ENCODE data around the gene SRA1. TPM values are rescaled to one million over a fixed set of nuclear protein-coding genes. Genes with fewer than 3 reads are reported as not detected.

The SRA1 gene
- total RNA-seq, 1 donor from 2014 or later, result 72.4 TPM

- Mint-ChIP-seq H3K9me3 (ENCODE audit: unreplicated experiment) (no peaks in the 10 kb centered on the region), H3K36me3 (ENCODE audit: low read depth, unreplicated experiment) (peaks cover 23% of the 10 kb centered on the region), H3K27me3 (ENCODE audit: low read depth, unreplicated experiment) (no peaks in the 10 kb centered on the region), H3K4me3 (ENCODE audit: unreplicated experiment) (peak overlapping the region; percentile 90), H3K4me1 (ENCODE audit: low read depth, unreplicated experiment) (peaks cover 28% of the 10 kb centered on the region), H3K27ac (ENCODE audit: unreplicated experiment) (peak overlapping the region; percentile 73)
- H2AFZ ChIP-seq (ENCODE audit: low read depth, low read length), result no peak overlapping the region
- peaks cover 29% of the 10 kb centered on the region for H3K4me1 ChIP-seq (ENCODE audit: insufficient read depth, low read length)
- peak overlapping the region; percentile 97 for H3K9ac ChIP-seq (ENCODE audit: low read length)
- H3K27ac ChIP-seq (ENCODE audit: low read depth, low read length), result peak overlapping the region; percentile 91
- H4K20me1 ChIP-seq (ENCODE audit: insufficient read depth, low read length), result peaks cover 54% of the 10 kb centered on the region
- peak overlapping the region; percentile 86 for H3K4me3 ChIP-seq (ENCODE audit: insufficient read depth, low read depth, low read length)
- no peak for FAIRE-seq
- DNase-seq (ENCODE audit: low read depth), result no peak
- H3K4me2 ChIP-seq (ENCODE audit: low read length), result peak overlapping the region; percentile 86
- TF ChIP-seq EZH2 (IDR thresholded peaks at IDR 0.05; ENCODE audit: insufficient read depth, low read length), result no peak
- TF ChIP-seq, protein P1, sequence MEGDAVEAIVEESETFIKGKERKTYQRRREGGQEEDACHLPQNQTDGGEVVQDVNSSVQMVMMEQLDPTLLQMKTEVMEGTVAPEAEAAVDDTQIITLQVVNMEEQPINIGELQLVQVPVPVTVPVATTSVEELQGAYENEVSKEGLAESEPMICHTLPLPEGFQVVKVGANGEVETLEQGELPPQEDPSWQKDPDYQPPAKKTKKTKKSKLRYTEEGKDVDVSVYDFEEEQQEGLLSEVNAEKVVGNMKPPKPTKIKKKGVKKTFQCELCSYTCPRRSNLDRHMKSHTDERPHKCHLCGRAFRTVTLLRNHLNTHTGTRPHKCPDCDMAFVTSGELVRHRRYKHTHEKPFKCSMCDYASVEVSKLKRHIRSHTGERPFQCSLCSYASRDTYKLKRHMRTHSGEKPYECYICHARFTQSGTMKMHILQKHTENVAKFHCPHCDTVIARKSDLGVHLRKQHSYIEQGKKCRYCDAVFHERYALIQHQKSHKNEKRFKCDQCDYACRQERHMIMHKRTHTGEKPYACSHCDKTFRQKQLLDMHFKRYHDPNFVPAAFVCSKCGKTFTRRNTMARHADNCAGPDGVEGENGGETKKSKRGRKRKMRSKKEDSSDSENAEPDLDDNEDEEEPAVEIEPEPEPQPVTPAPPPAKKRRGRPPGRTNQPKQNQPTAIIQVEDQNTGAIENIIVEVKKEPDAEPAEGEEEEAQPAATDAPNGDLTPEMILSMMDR (IDR thresholded peaks at IDR 0.05; ENCODE audit: insufficient read depth, low read depth, low read length), result no peak
- peaks cover 18% of the 10 kb centered on the region for H3K36me3 ChIP-seq (ENCODE audit: insufficient read depth, low read length)
- H3K9me3 ChIP-seq (ENCODE audit: insufficient read depth, low read depth, low read length), result no peaks in the 10 kb centered on the region
- H3K27me3 ChIP-seq (ENCODE audit: insufficient read depth, low read length), result no peaks in the 10 kb centered on the region
- peaks cover 58% of the 10 kb centered on the region for H3K79me2 ChIP-seq (ENCODE audit: insufficient read depth, low read length)
Measured at GRCh38 chr5:140555747-140556312, 1.4 kb downstream of the SRA1 start.

GRCh38 chr5:140554454-140554853 is 2.8 kb downstream of the SRA1 start:
- Mint-ChIP-seq H3K4me3 (ENCODE audit: unreplicated experiment) (peak overlapping the region; percentile 90), H3K27ac (ENCODE audit: unreplicated experiment) (no peak overlapping the region), H3K36me3 (ENCODE audit: low read depth, unreplicated experiment) (peaks cover 33% of the 10 kb centered on the region), H3K9me3 (ENCODE audit: unreplicated experiment) (no peaks in the 10 kb centered on the region), H3K4me1 (ENCODE audit: low read depth, unreplicated experiment) (peaks cover 32% of the 10 kb centered on the region), H3K27me3 (ENCODE audit: low read depth, unreplicated experiment) (no peaks in the 10 kb centered on the region)
- peak overlapping the region; percentile 86 for H3K4me2 ChIP-seq (ENCODE audit: low read length)
- peak; percentile 25 for DNase-seq (ENCODE audit: low read depth)
- H3K27ac ChIP-seq (ENCODE audit: low read depth, low read length), result no peak overlapping the region
- H3K9ac ChIP-seq (ENCODE audit: low read length), result no peak overlapping the region
- peaks cover 58% of the 10 kb centered on the region for H3K79me2 ChIP-seq (ENCODE audit: insufficient read depth, low read length)
- no peaks in the 10 kb centered on the region for H3K9me3 ChIP-seq (ENCODE audit: insufficient read depth, low read depth, low read length)
- no peak for FAIRE-seq
- no peak for TF ChIP-seq EZH2 (IDR thresholded peaks at IDR 0.05; ENCODE audit: insufficient read depth, low read length)
- TF ChIP-seq, protein P1 (IDR thresholded peaks at IDR 0.05; ENCODE audit: insufficient read depth, low read depth, low read length), result no peak
- no peak overlapping the region for H3K4me3 ChIP-seq (ENCODE audit: insufficient read depth, low read depth, low read length)
- H2AFZ ChIP-seq (ENCODE audit: low read depth, low read length), result no peak overlapping the region
- peaks cover 68% of the 10 kb centered on the region for H4K20me1 ChIP-seq (ENCODE audit: insufficient read depth, low read length)
- H3K27me3 ChIP-seq (ENCODE audit: insufficient read depth, low read length), result no peaks in the 10 kb centered on the region
- H3K4me1 ChIP-seq (ENCODE audit: insufficient read depth, low read length), result peaks cover 29% of the 10 kb centered on the region
- peaks cover 31% of the 10 kb centered on the region for H3K36me3 ChIP-seq (ENCODE audit: insufficient read depth, low read length)

- Mint-ChIP-seq H3K9me3 (ENCODE audit: unreplicated experiment) (no peaks in the 10 kb centered on the region), H3K4me1 (ENCODE audit: low read depth, unreplicated experiment) (peaks cover 40% of the 10 kb centered on the region), H3K27me3 (ENCODE audit: low read depth, unreplicated experiment) (no peaks in the 10 kb centered on the region), H3K4me3 (ENCODE audit: unreplicated experiment) (peak overlapping the region; percentile 40), H3K27ac (ENCODE audit: unreplicated experiment) (peak overlapping the region; percentile 17), H3K36me3 (ENCODE audit: low read depth, unreplicated experiment) (peaks cover 35% of the 10 kb centered on the region)
- TF ChIP-seq, protein P1 (IDR thresholded peaks at IDR 0.05; ENCODE audit: insufficient read depth, low read depth, low read length), result no peak
- no peak for TF ChIP-seq EZH2 (IDR thresholded peaks at IDR 0.05; ENCODE audit: insufficient read depth, low read length)
- H3K4me2 ChIP-seq (ENCODE audit: low read length), result peak overlapping the region; percentile 86
- H4K20me1 ChIP-seq (ENCODE audit: insufficient read depth, low read length), result peaks cover 76% of the 10 kb centered on the region
- H3K4me1 ChIP-seq (ENCODE audit: insufficient read depth, low read length), result peaks cover 29% of the 10 kb centered on the region
- DNase-seq (ENCODE audit: low read depth) (no peak), FAIRE-seq (no peak)
- no peak overlapping the region for H3K4me3 ChIP-seq (ENCODE audit: insufficient read depth, low read depth, low read length)
- H3K9ac ChIP-seq (ENCODE audit: low read length), result no peak overlapping the region
- peaks cover 36% of the 10 kb centered on the region for H3K36me3 ChIP-seq (ENCODE audit: insufficient read depth, low read length)
- peaks cover 58% of the 10 kb centered on the region for H3K79me2 ChIP-seq (ENCODE audit: insufficient read depth, low read length)
- H3K27me3 ChIP-seq (ENCODE audit: insufficient read depth, low read length), result no peaks in the 10 kb centered on the region
- no peak overlapping the region for H3K27ac ChIP-seq (ENCODE audit: low read depth, low read length)
- H3K9me3 ChIP-seq (ENCODE audit: insufficient read depth, low read depth, low read length), result no peaks in the 10 kb centered on the region
- no peak overlapping the region for H2AFZ ChIP-seq (ENCODE audit: low read depth, low read length)
Measured at GRCh38 chr5:140553657-140554056, 3.6 kb downstream of the SRA1 start.
